ENCODE data around the gene VAV2.

The VAV2 gene

GRCh38 chr9:133851693-133852092 lies 140.4 kb downstream of the VAV2 start:
- DNase-seq (ENCODE audit: low spot score): no peak

GRCh38 chr9:133850937-133851336 lies 141.2 kb downstream of the VAV2 start:
- no peak for DNase-seq (ENCODE audit: low spot score)

- DNase-seq (ENCODE audit: low spot score): no peak
Observed at GRCh38 chr9:133850161-133850560, 142.0 kb downstream of the VAV2 start.

- no peak for DNase-seq (ENCODE audit: low spot score)
Observed at GRCh38 chr9:133849110-133849670, 142.9 kb downstream of the VAV2 start.

GRCh38 chr9:133848471-133849109 lies 143.5 kb downstream of the VAV2 start:
- no peak for DNase-seq (ENCODE audit: low spot score)

- no peak for DNase-seq (ENCODE audit: low spot score)
Observed at GRCh38 chr9:133846483-133847090, 145.5 kb downstream of the VAV2 start.

- DNase-seq (ENCODE audit: low spot score): peak; percentile 53
Observed at GRCh38 chr9:133845440-133845839, 146.7 kb downstream of the VAV2 start.

- DNase-seq (ENCODE audit: low spot score): no peak
Observed at GRCh38 chr9:133844881-133845410, 147.2 kb downstream of the VAV2 start.

- no peak for DNase-seq (ENCODE audit: low spot score)
Observed at GRCh38 chr9:133844398-133844784, 147.7 kb downstream of the VAV2 start.

GRCh38 chr9:133843751-133844397 lies 148.2 kb downstream of the VAV2 start:
- no peak for DNase-seq (ENCODE audit: low spot score)

GRCh38 chr9:133843250-133843649 lies 148.9 kb downstream of the VAV2 start:
- DNase-seq (ENCODE audit: low spot score): no peak

- no peak for DNase-seq (ENCODE audit: low spot score)
Observed at GRCh38 chr9:133842721-133843227, 149.3 kb downstream of the VAV2 start.

- no peak for DNase-seq (ENCODE audit: low spot score)
Observed at GRCh38 chr9:133842174-133842573, 149.9 kb downstream of the VAV2 start.

- no peak for DNase-seq (ENCODE audit: low spot score)
Observed at GRCh38 chr9:133841167-133841812, 150.8 kb downstream of the VAV2 start.

- no peak for DNase-seq (ENCODE audit: low spot score)
Observed at GRCh38 chr9:133839822-133840329, 152.2 kb downstream of the VAV2 start.

GRCh38 chr9:133838859-133839507 lies 153.1 kb downstream of the VAV2 start:
- DNase-seq (ENCODE audit: low spot score): no peak

- DNase-seq (ENCODE audit: low spot score): no peak
Observed at GRCh38 chr9:133837627-133838597, 154.2 kb downstream of the VAV2 start.

GRCh38 chr9:133836818-133837217 lies 155.3 kb downstream of the VAV2 start:
- DNase-seq (ENCODE audit: low spot score): no peak

- no peak for DNase-seq (ENCODE audit: low spot score)
Observed at GRCh38 chr9:133836001-133836758, 155.9 kb downstream of the VAV2 start.

Data from pons (tissue), 1 donor.